ENCODE data around the gene MIB1. TPM values are rescaled to one million over a fixed set of nuclear protein-coding genes. Genes with fewer than 3 reads are reported as not detected.

Gene MIB1
- total and polyA plus RNA-seq, 2 donors (not counting 1 experiment from before 2014, with no cell fraction given): 1.8 to 25.5 TPM

- Histone ChIP-seq H3K27ac (ENCODE audit: low read length in 2 of 2) (no peak overlapping the region), H3K9me3 (ENCODE audit: control extremely low read depth in 1 of 3, control insufficient read depth in 2 of 3, insufficient read depth in 1 of 3, low read length in 2 of 3) (no peaks in the 10 kb centered on the region), H2AFZ (ENCODE audit: insufficient read depth, low read depth, low read length, poor library complexity, severe bottlenecking) (peak overlapping the region; percentile 99), H3K9ac (ENCODE audit: low read length) (peak overlapping the region; percentile 95), H3K79me2 (ENCODE audit: control insufficient read depth, insufficient read depth, low read length) (peaks cover 17% of the 10 kb centered on the region), H3K4me3 (ENCODE audit: control extremely low read depth in 1 of 5, extremely low read depth in 1 of 5, insufficient read depth in 1 of 5, low read depth in 2 of 5, low read length in 4 of 5) (peak overlapping the region; percentile 51 to 98 (median 94)), H3K27me3 (replicated peaks in 1 of 4; ENCODE audit: control extremely low read depth in 1 of 4, control insufficient read depth in 3 of 4, insufficient read depth in 4 of 4, low read length in 3 of 4) (no peaks in the 10 kb centered on the region), H3K4me2 (replicated peaks; ENCODE audit: low read depth, low read length, poor library complexity, severe bottlenecking) (peak overlapping the region; percentile 99), H4K20me1 (ENCODE audit: control insufficient read depth, insufficient read depth, low read length, poor library complexity, severe bottlenecking) (peaks cover 5% of the 10 kb centered on the region), H3K4me1 (ENCODE audit: control insufficient read depth in 2 of 2, insufficient read depth in 2 of 2, low read length in 2 of 2) (peaks cover 9 to 13% of the 10 kb centered on the region in 2 donors), H3K36me3 (replicated peaks in 1 of 2; ENCODE audit: control extremely low read depth in 1 of 2, control insufficient read depth in 1 of 2, extremely low read depth in 1 of 2, insufficient read depth in 2 of 2, low read length in 1 of 2) (no peaks in the 10 kb centered on the region)
- CTCF ChIA-PET: interaction anchor here (0.7 to 1.3 kb wide), 2 partner anchors 130 to 141 kb away, joined by 3 to 4 read pairs; partner anchors contain the start of genes ESCO1 and SNRPD1
- peak overlapping the region; percentile 85 for H3K27ac Mint-ChIP-seq
- H3K27me3 Mint-ChIP-seq: no peaks in the 10 kb centered on the region
- peaks cover 36% of the 10 kb centered on the region for H3K4me1 Mint-ChIP-seq
- no peaks in the 10 kb centered on the region for H3K9me3 Mint-ChIP-seq (ENCODE audit: insufficient read depth)
- DNase-seq (no peak), ATAC-seq (ENCODE audit: low read depth) (no peak)
- H3K4me3 Mint-ChIP-seq: peak overlapping the region; percentile 86
- POLR2A ChIA-PET: interaction anchor here (2.4 to 2.8 kb wide), 2 partner anchors 38 to 141 kb away, joined by 11 to 16 read pairs; partner anchors contain the start of genes ABHD3 and ESCO1
- WGBS (ENCODE audit: insufficient coverage): 1% methylated on average over 37 of the region's 49 CpGs
- intact Hi-C loops (cut with micrococcal nuclease): loop anchor here (2.0 kb wide), 1 partner anchor 57 kb away; no protein-coding TSS in a partner anchor
- no peak for TF ChIP-seq CTCF (IDR thresholded peaks at IDR 0.05)
These were observed 1.1 kb downstream of the MIB1 start for GRCh38 chr18:21741562-21742314.

GRCh38 chr18:21742315-21742687 is 1.7 kb downstream of the MIB1 start:
- peaks cover 17% of the 10 kb centered on the region for H3K79me2 ChIP-seq (ENCODE audit: control insufficient read depth, insufficient read depth, low read length)

More at GRCh38 chr18:21742315-21742687, 1.7 kb downstream of the MIB1 start:
- H3K4me2 ChIP-seq (replicated peaks; ENCODE audit: low read depth, low read length, poor library complexity, severe bottlenecking): peak overlapping the region; percentile 99
- CTCF ChIA-PET: interaction anchor here (1.3 kb wide), 1 partner anchor 142 kb away, joined by 4 read pairs; the partner anchor contains the start of gene ESCO1
- no peaks in the 10 kb centered on the region for H3K27me3 Mint-ChIP-seq
- peak overlapping the region in 1 of 5 experiments; percentile 94 for H3K4me3 ChIP-seq (ENCODE audit: control extremely low read depth in 1 of 5, extremely low read depth in 1 of 5, insufficient read depth in 1 of 5, low read depth in 2 of 5, low read length in 4 of 5)
- H3K4me3 Mint-ChIP-seq: peak overlapping the region; percentile 86
- H3K9me3 Mint-ChIP-seq (ENCODE audit: insufficient read depth): no peaks in the 10 kb centered on the region
- DNase-seq (no peak), ATAC-seq (ENCODE audit: low read depth) (no peak)
- no CpG with 5 or more reads among the region's 5 CpGs for WGBS (ENCODE audit: insufficient coverage)
- H2AFZ ChIP-seq (ENCODE audit: insufficient read depth, low read depth, low read length, poor library complexity, severe bottlenecking): peak overlapping the region; percentile 99
- no peaks in the 10 kb centered on the region for H3K27me3 ChIP-seq (replicated peaks in 1 of 4; ENCODE audit: control extremely low read depth in 1 of 4, control insufficient read depth in 3 of 4, insufficient read depth in 4 of 4, low read length in 3 of 4)
- H3K9ac ChIP-seq (ENCODE audit: low read length): no peak overlapping the region
- peaks cover 9 to 13% of the 10 kb centered on the region in 2 donors for H3K4me1 ChIP-seq (ENCODE audit: control insufficient read depth in 2 of 2, insufficient read depth in 2 of 2, low read length in 2 of 2)
- peak overlapping the region; percentile 85 for H3K27ac Mint-ChIP-seq
- H3K9me3 ChIP-seq (ENCODE audit: control extremely low read depth in 1 of 3, control insufficient read depth in 2 of 3, insufficient read depth in 1 of 3, low read length in 2 of 3): no peaks in the 10 kb centered on the region
- H3K27ac ChIP-seq (ENCODE audit: low read length in 2 of 2): no peak overlapping the region
- POLR2A ChIA-PET: interaction anchor here (0.9 to 2.8 kb wide), 2 partner anchors 35 to 142 kb away, joined by 3 to 16 read pairs; partner anchors contain the start of gene ESCO1
- H4K20me1 ChIP-seq (ENCODE audit: control insufficient read depth, insufficient read depth, low read length, poor library complexity, severe bottlenecking): peaks cover 5% of the 10 kb centered on the region
- intact Hi-C loops (cut with micrococcal nuclease): no loop called here
- TF ChIP-seq EZH2 (IDR thresholded peaks at IDR 0.05; ENCODE audit: borderline replicate concordance, insufficient read depth, low read depth, low read length, poor library complexity, severe bottlenecking) (no peak), CTCF (IDR thresholded peaks at IDR 0.05) (no peak)
- peaks cover 39% of the 10 kb centered on the region for H3K4me1 Mint-ChIP-seq
- H3K36me3 ChIP-seq (replicated peaks in 1 of 2; ENCODE audit: control extremely low read depth in 1 of 2, control insufficient read depth in 1 of 2, extremely low read depth in 1 of 2, insufficient read depth in 2 of 2, low read length in 1 of 2): no peaks in the 10 kb centered on the region
